GM19238 (cell line): ENCODE results near the gene KPNA6.
"Not testable (repeated sequence)": the region's sequence is repeated elsewhere in the genome, so short reads cannot be mapped to it uniquely, and the experiment has no call there.

Experiments used
- DNase-seq: peaks from one replicate; pipeline ENCODE4 v3.0.0; 2011; ENCODE audit warnings: low spot score; ENCODE audit not compliant: insufficient read length

The KPNA6 gene

GRCh38 chr1:32100359-32100758 lies 7.5 kb upstream of the KPNA6 start:
- no peak for DNase-seq

GRCh38 chr1:32100807-32101708 lies 6.8 kb upstream of the KPNA6 start:
- DNase-seq: no peak

- DNase-seq: no peak
Observed at GRCh38 chr1:32104127-32104526, 3.7 kb upstream of the KPNA6 start.

GRCh38 chr1:32105338-32105737 lies 2.5 kb upstream of the KPNA6 start:
- no peak for DNase-seq

GRCh38 chr1:32106663-32107275 lies 1.1 kb upstream of the KPNA6 start:
- DNase-seq: no peak

GRCh38 chr1:32111040-32111623 lies 3.3 kb downstream of the KPNA6 start:
- no peak for DNase-seq

- no peak for DNase-seq
Observed at GRCh38 chr1:32111789-32112188, 3.9 kb downstream of the KPNA6 start.

- no peak for DNase-seq
Observed at GRCh38 chr1:32112806-32113375, 5.0 kb downstream of the KPNA6 start.

GRCh38 chr1:32113436-32113835 lies 5.6 kb downstream of the KPNA6 start:
- not testable (repeated sequence) for DNase-seq

- no peak for DNase-seq
Observed at GRCh38 chr1:32114420-32114819, 6.6 kb downstream of the KPNA6 start.

- no peak for DNase-seq
Observed at GRCh38 chr1:32115496-32115895, 7.6 kb downstream of the KPNA6 start.

GRCh38 chr1:32116531-32116930 lies 8.7 kb downstream of the KPNA6 start:
- DNase-seq: no peak

- no peak for DNase-seq
Observed at GRCh38 chr1:32122151-32122550, 14.3 kb downstream of the KPNA6 start.

GRCh38 chr1:32123361-32123760 lies 15.5 kb downstream of the KPNA6 start:
- DNase-seq: not testable (repeated sequence)

- DNase-seq: no peak
Observed at GRCh38 chr1:32125313-32125712, 17.5 kb downstream of the KPNA6 start.

- DNase-seq: no peak
Observed at GRCh38 chr1:32126770-32127169, 18.9 kb downstream of the KPNA6 start.

GRCh38 chr1:32127409-32128198 lies 19.7 kb downstream of the KPNA6 start:
- no peak for DNase-seq

GRCh38 chr1:32128479-32128878 lies 20.6 kb downstream of the KPNA6 start:
- no peak for DNase-seq

GRCh38 chr1:32128964-32129363 lies 21.1 kb downstream of the KPNA6 start:
- DNase-seq: no peak

- not testable (repeated sequence) for DNase-seq
Observed at GRCh38 chr1:32133950-32134280, 26.1 kb downstream of the KPNA6 start.

- no peak for DNase-seq
Observed at GRCh38 chr1:32137111-32137510, 29.3 kb downstream of the KPNA6 start.
